Measurements from ENCODE around the gene SMYD3. TPM values are rescaled to one million over a fixed set of nuclear protein-coding genes. Genes with fewer than 3 reads are reported as not detected.

Gene SMYD3
- total and polyA plus RNA-seq, 2 donors, result 22.0 to 27.0 TPM

DNA sequence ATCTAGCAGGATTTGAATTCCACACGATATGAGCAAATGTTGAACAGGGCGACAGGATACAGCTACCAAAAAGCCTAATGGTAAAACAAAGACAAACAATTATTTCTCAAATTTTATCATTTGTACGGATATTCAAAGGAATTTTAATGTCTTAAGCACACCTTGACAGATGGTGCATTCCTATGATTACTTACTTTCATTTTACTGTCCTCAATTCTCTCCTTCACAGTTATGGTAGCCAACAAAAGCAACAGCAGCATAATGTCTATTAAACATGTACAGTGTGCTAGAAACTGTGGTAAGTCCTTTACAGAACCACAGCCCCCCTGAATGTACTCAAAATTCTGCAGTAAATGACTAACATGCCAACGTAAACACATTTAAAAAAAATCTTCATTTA is 365.8 kb downstream of the SMYD3 start:
- no peaks in the 10 kb centered on the region for H3K36me3 ChIP-seq (ENCODE audit: control insufficient read depth in 2 of 2, insufficient read depth in 2 of 2, low read length in 1 of 2)
- H3K27ac ChIP-seq (ENCODE audit: low read depth in 1 of 2, low read length in 1 of 2), result no peak overlapping the region
- H3K4me3 ChIP-seq (ENCODE audit: low read length in 2 of 2), result no peak overlapping the region
- no peaks in the 10 kb centered on the region for H3K4me1 ChIP-seq (ENCODE audit: control insufficient read depth in 2 of 2, insufficient read depth in 2 of 2, low read length in 2 of 2)
- DNase-seq (ENCODE audit: low read depth in 6 of 9, low spot score in 9 of 9), result no peak
- no peaks in the 10 kb centered on the region for H3K27me3 ChIP-seq (ENCODE audit: control insufficient read depth in 2 of 2, insufficient read depth in 1 of 2, low read length in 1 of 2)
- H3K9me3 ChIP-seq (ENCODE audit: control insufficient read depth in 2 of 2, insufficient read depth in 1 of 2, low read length in 1 of 2), result no peaks in the 10 kb centered on the region
- WGBS, result 96% methylated on average over 4 of the region's 4 CpGs

DNA sequence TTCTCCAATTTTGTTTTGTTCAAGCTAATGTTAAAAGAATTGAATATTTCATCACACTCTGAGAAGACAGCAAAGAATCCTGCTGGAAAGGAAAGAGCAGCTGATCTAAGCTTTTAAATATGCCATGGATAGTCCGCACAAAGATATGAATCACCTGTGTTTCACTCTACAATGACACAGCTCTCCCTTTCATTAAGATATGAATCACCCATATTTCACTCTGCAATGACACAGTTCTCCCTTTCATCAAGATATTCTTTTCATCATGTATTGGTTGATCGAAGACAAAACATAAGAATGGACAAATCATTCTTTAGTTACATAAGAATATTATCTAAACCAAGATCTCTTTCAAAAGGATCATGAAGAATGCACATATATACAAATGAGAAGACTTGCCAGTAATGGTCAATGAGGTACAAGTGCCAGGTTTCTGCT is 367.3 kb downstream of the SMYD3 start:
- Histone ChIP-seq H3K9me3 (ENCODE audit: control insufficient read depth in 2 of 2, insufficient read depth in 1 of 2, low read length in 1 of 2) (no peaks in the 10 kb centered on the region), H3K36me3 (ENCODE audit: control insufficient read depth in 2 of 2, insufficient read depth in 2 of 2, low read length in 1 of 2) (no peaks in the 10 kb centered on the region), H3K27ac (ENCODE audit: low read depth in 1 of 2, low read length in 1 of 2) (no peak overlapping the region), H3K4me1 (ENCODE audit: control insufficient read depth in 2 of 2, insufficient read depth in 2 of 2, low read length in 2 of 2) (no peaks in the 10 kb centered on the region), H3K4me3 (ENCODE audit: low read length in 2 of 2) (no peak overlapping the region), H3K27me3 (ENCODE audit: control insufficient read depth in 2 of 2, insufficient read depth in 1 of 2, low read length in 1 of 2) (no peaks in the 10 kb centered on the region)
- 96% methylated on average over 2 of the region's 2 CpGs for WGBS
- DNase-seq (ENCODE audit: low read depth in 6 of 9, low spot score in 9 of 9), result no peak

DNA sequence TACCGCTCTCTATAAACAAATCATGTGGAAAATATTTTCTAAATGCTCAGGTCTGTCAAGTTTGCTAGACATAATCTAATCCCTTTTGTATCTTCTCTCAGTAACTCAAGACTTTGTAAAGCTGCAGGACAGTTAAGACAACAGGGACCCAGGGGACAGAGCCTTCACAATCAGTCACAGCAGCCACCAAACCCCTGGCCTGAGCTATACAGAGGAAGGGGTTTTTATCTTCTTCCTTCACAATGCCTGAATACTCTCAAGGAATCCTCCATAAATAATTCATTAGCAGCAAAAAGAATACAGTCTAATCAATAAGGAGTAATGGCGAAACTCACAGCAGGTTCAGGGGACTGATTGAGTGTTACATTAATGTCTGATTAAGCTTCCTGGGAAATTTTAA is 368.3 kb downstream of the SMYD3 start:
- Histone ChIP-seq H3K27ac (ENCODE audit: low read depth in 1 of 2, low read length in 1 of 2) (no peak overlapping the region), H3K4me3 (ENCODE audit: low read length in 2 of 2) (no peak overlapping the region), H3K9me3 (ENCODE audit: control insufficient read depth in 2 of 2, insufficient read depth in 1 of 2, low read length in 1 of 2) (no peaks in the 10 kb centered on the region), H3K27me3 (ENCODE audit: control insufficient read depth in 2 of 2, insufficient read depth in 1 of 2, low read length in 1 of 2) (no peaks in the 10 kb centered on the region), H3K36me3 (ENCODE audit: control insufficient read depth in 2 of 2, insufficient read depth in 2 of 2, low read length in 1 of 2) (no peaks in the 10 kb centered on the region), H3K4me1 (ENCODE audit: control insufficient read depth in 2 of 2, insufficient read depth in 2 of 2, low read length in 2 of 2) (no peaks in the 10 kb centered on the region)
- no peak for DNase-seq (ENCODE audit: low read depth in 6 of 9, low spot score in 9 of 9)
- WGBS, result 75% methylated on average over 2 of the region's 2 CpGs

DNA sequence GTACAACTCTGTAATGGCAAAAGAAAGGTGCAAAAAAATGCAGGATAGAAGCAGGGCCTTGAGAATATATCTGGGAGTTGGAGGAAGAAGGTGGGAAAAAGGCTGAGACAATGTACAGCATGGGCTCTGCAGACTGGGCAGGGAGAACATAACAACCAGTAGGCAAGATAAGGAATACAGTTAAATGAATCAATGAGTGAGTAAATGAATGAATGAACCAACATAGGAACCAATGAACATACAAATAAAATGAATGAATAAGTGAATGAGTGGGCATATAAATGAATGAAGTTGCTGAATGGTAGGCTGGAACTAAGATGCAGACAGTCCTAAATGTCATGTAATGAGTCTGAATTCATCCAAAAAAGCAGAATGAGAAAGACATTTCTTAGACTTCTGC is 370.6 kb downstream of the SMYD3 start:
- Histone ChIP-seq H3K9me3 (ENCODE audit: control insufficient read depth in 2 of 2, insufficient read depth in 1 of 2, low read length in 1 of 2) (no peaks in the 10 kb centered on the region), H3K27ac (ENCODE audit: low read depth in 1 of 2, low read length in 1 of 2) (no peak overlapping the region), H3K4me1 (ENCODE audit: control insufficient read depth in 2 of 2, insufficient read depth in 2 of 2, low read length in 2 of 2) (no peaks in the 10 kb centered on the region), H3K27me3 (ENCODE audit: control insufficient read depth in 2 of 2, insufficient read depth in 1 of 2, low read length in 1 of 2) (no peaks in the 10 kb centered on the region), H3K4me3 (ENCODE audit: low read length in 2 of 2) (no peak overlapping the region), H3K36me3 (ENCODE audit: control insufficient read depth in 2 of 2, insufficient read depth in 2 of 2, low read length in 1 of 2) (no peaks in the 10 kb centered on the region)
- DNase-seq (ENCODE audit: low read depth in 6 of 9, low spot score in 9 of 9), result no peak

DNA sequence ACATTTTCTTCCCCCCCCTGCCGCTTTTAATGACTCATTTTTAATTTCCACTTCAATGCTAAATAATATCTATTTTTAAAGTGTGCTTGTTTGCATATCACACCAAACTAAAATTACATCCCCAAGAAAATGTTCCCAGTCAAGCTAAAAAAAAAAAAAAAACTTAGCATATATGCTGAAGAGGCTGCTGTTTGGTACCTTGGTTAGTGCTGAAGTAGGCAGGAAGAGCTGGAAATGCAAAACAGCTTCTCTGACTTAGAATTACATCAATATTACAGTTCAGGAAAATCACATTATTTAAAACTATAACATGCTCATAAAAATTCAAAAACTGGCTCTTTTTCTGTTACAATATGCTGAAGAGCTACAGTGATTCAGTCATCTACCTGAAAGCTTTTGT is 372.3 kb downstream of the SMYD3 start:
- Histone ChIP-seq H3K36me3 (ENCODE audit: control insufficient read depth in 2 of 2, insufficient read depth in 2 of 2, low read length in 1 of 2) (no peaks in the 10 kb centered on the region), H3K9me3 (ENCODE audit: control insufficient read depth in 2 of 2, insufficient read depth in 1 of 2, low read length in 1 of 2) (no peaks in the 10 kb centered on the region), H3K4me3 (ENCODE audit: low read length in 2 of 2) (no peak overlapping the region), H3K27me3 (ENCODE audit: control insufficient read depth in 2 of 2, insufficient read depth in 1 of 2, low read length in 1 of 2) (no peaks in the 10 kb centered on the region), H3K4me1 (ENCODE audit: control insufficient read depth in 2 of 2, insufficient read depth in 2 of 2, low read length in 2 of 2) (no peaks in the 10 kb centered on the region), H3K27ac (ENCODE audit: low read depth in 1 of 2, low read length in 1 of 2) (no peak overlapping the region)
- WGBS, result 96% methylated on average over 1 of the region's 1 CpG
- no peak for DNase-seq (ENCODE audit: low read depth in 6 of 9, low spot score in 9 of 9)

DNA sequence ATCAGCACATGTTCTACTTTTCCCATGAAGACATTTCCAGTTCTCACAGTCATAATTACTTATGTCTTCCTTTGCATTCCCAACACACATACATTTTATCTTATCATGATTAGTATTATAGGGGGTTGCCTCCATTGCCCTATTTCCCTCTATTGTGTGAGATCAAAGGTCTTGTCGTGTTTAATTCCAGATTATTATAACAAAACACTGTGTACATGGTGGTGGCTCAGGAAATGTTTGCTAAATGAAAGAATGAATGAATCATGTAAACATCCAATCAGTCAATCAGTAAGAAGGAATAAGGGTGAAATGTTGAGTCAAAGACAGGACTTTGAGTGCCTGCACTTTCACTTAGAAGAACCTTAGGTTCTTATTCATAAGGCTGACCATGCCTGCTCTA is 376.0 kb downstream of the SMYD3 start:
- 96% methylated on average over 1 of the region's 1 CpG for WGBS
- H3K9me3 ChIP-seq (ENCODE audit: control insufficient read depth in 2 of 2, insufficient read depth in 1 of 2, low read length in 1 of 2), result no peaks in the 10 kb centered on the region
- H3K27ac ChIP-seq (ENCODE audit: low read depth in 1 of 2, low read length in 1 of 2), result no peak overlapping the region
- no peaks in the 10 kb centered on the region for H3K36me3 ChIP-seq (ENCODE audit: control insufficient read depth in 2 of 2, insufficient read depth in 2 of 2, low read length in 1 of 2)
- no peaks in the 10 kb centered on the region for H3K4me1 ChIP-seq (ENCODE audit: control insufficient read depth in 2 of 2, insufficient read depth in 2 of 2, low read length in 2 of 2)
- no peak overlapping the region for H3K4me3 ChIP-seq (ENCODE audit: low read length in 2 of 2)
- DNase-seq (ENCODE audit: low read depth in 6 of 9, low spot score in 9 of 9), result no peak
- no peaks in the 10 kb centered on the region for H3K27me3 ChIP-seq (ENCODE audit: control insufficient read depth in 2 of 2, insufficient read depth in 1 of 2, low read length in 1 of 2)

DNA sequence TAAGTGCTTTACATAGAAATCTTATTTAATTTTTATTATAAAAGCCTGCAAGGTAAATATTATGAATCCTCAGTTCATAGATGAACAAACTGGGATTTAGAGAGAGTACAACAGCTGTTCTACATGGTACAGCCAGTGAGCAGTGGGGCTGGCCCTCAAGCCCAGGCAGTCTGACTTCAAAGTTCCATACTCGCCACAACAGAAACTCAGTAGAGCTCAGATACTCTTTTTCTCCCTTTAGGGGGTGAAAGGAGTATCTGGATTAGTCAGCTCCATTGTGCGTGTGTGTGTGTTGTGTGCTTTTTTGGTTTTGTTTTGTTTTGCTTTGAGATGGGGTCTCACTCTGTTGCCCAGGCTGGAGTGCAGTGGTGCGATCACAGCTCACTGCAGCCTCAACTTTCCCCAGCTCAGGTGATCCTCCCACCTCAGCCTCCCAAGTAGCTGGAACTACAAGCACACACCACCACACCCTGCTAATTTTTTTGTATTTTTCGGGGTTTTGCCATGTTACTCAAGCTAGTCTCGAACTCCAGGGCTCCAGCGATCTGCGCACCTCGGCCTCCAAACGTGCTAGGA is 378.5 kb downstream of the SMYD3 start:
- H3K4me3 ChIP-seq (ENCODE audit: low read length in 2 of 2), result no peak overlapping the region
- H3K27ac ChIP-seq (ENCODE audit: low read depth in 1 of 2, low read length in 1 of 2), result no peak overlapping the region
- H3K4me1 ChIP-seq (ENCODE audit: control insufficient read depth in 2 of 2, insufficient read depth in 2 of 2, low read length in 2 of 2), result no peaks in the 10 kb centered on the region
- no peak for DNase-seq (ENCODE audit: low read depth in 6 of 9, low spot score in 9 of 9)
- no peaks in the 10 kb centered on the region for H3K36me3 ChIP-seq (ENCODE audit: control insufficient read depth in 2 of 2, insufficient read depth in 2 of 2, low read length in 1 of 2)
- no peaks in the 10 kb centered on the region for H3K9me3 ChIP-seq (ENCODE audit: control insufficient read depth in 2 of 2, insufficient read depth in 1 of 2, low read length in 1 of 2)
- H3K27me3 ChIP-seq (ENCODE audit: control insufficient read depth in 2 of 2, insufficient read depth in 1 of 2, low read length in 1 of 2), result no peaks in the 10 kb centered on the region
- 97% methylated on average over 9 of the region's 9 CpGs for WGBS

DNA sequence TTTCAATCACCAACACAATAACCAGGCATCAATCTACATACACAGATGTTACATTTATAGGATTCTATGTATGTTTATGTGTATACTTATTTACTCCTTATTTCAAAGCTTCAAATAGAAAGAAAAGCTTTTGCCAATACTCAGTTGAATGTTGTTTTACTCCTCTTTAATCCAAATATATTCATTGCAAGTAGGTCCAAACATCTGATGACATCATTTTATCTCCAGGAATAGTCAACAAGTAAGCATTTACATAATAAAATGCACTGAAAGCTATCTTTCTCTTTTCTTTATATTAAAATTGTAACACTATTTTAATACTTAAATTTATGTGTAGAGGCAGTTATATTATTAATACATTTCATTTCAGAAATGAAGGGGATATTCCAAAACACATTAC is 380.5 kb downstream of the SMYD3 start:
- Histone ChIP-seq H3K9me3 (ENCODE audit: control insufficient read depth in 2 of 2, insufficient read depth in 1 of 2, low read length in 1 of 2) (no peaks in the 10 kb centered on the region), H3K27me3 (ENCODE audit: control insufficient read depth in 2 of 2, insufficient read depth in 1 of 2, low read length in 1 of 2) (no peaks in the 10 kb centered on the region), H3K36me3 (ENCODE audit: control insufficient read depth in 2 of 2, insufficient read depth in 2 of 2, low read length in 1 of 2) (no peaks in the 10 kb centered on the region), H3K4me1 (ENCODE audit: control insufficient read depth in 2 of 2, insufficient read depth in 2 of 2, low read length in 2 of 2) (no peaks in the 10 kb centered on the region), H3K4me3 (ENCODE audit: low read length in 2 of 2) (no peak overlapping the region), H3K27ac (ENCODE audit: low read depth in 1 of 2, low read length in 1 of 2) (no peak overlapping the region)
- no peak for DNase-seq (ENCODE audit: low read depth in 6 of 9, low spot score in 9 of 9)

DNA sequence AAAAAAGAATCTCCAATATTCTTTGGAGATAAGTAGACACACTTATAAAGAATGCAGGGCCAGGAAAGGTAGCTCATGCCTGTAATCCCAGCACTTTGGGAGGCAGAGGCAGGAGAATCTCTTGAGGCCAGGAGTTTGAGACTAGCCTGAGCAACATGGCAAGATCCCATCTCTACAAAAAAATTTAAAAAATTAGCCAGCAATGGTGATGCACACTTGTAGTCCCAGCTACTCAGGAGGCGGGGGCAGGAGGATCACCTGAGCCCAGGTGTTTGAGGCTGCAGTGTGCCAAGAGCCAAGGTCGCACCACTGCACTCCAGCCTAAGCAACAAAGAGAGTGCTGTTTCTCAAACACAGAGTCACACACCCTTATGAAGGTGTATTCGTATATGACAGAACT is 385.0 kb downstream of the SMYD3 start:
- no peaks in the 10 kb centered on the region for H3K9me3 ChIP-seq (ENCODE audit: control insufficient read depth in 2 of 2, insufficient read depth in 1 of 2, low read length in 1 of 2)
- WGBS, result 98% methylated on average over 3 of the region's 3 CpGs
- H3K27ac ChIP-seq (ENCODE audit: low read depth in 1 of 2, low read length in 1 of 2), result no peak overlapping the region
- H3K27me3 ChIP-seq (ENCODE audit: control insufficient read depth in 2 of 2, insufficient read depth in 1 of 2, low read length in 1 of 2), result no peaks in the 10 kb centered on the region
- no peak for DNase-seq (ENCODE audit: low read depth in 6 of 9, low spot score in 9 of 9)
- no peaks in the 10 kb centered on the region for H3K36me3 ChIP-seq (ENCODE audit: control insufficient read depth in 2 of 2, insufficient read depth in 2 of 2, low read length in 1 of 2)
- H3K4me1 ChIP-seq (ENCODE audit: control insufficient read depth in 2 of 2, insufficient read depth in 2 of 2, low read length in 2 of 2), result peaks cover 0 to 3% of the 10 kb centered on the region in 2 donors
- no peak overlapping the region for H3K4me3 ChIP-seq (ENCODE audit: low read length in 2 of 2)

DNA sequence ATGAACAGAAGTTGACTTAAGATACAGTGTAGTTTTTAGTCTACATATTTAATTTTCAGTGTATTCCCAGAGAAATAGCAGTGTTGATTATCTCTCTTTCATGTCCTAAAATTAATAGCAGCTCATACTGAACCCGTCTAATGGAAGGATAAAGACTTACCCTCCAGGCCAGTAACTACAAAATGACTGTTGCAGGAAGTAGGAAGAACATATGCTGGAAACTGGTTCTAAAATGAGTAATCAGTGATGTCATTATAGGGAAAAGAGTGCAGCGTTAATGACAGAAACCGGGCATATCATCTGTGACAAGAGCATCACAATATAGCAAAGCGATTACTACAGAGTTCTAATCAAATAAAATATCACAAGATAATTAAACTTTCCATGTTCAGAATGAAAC is 385.5 kb downstream of the SMYD3 start:
- WGBS, result 98% methylated on average over 4 of the region's 4 CpGs
- H3K9me3 ChIP-seq (ENCODE audit: control insufficient read depth in 2 of 2, insufficient read depth in 1 of 2, low read length in 1 of 2), result no peaks in the 10 kb centered on the region
- H3K4me3 ChIP-seq (ENCODE audit: low read length in 2 of 2), result no peak overlapping the region
- no peak overlapping the region for H3K27ac ChIP-seq (ENCODE audit: low read depth in 1 of 2, low read length in 1 of 2)
- H3K27me3 ChIP-seq (ENCODE audit: control insufficient read depth in 2 of 2, insufficient read depth in 1 of 2, low read length in 1 of 2), result no peaks in the 10 kb centered on the region
- DNase-seq (ENCODE audit: low read depth in 6 of 9, low spot score in 9 of 9), result no peak
- H3K4me1 ChIP-seq (ENCODE audit: control insufficient read depth in 2 of 2, insufficient read depth in 2 of 2, low read length in 2 of 2), result peaks cover 0 to 3% of the 10 kb centered on the region in 2 donors
- no peaks in the 10 kb centered on the region for H3K36me3 ChIP-seq (ENCODE audit: control insufficient read depth in 2 of 2, insufficient read depth in 2 of 2, low read length in 1 of 2)

All from thymus (tissue), 11 donors.